ENCODE results near the gene RNF214.

Gene RNF214

GRCh38 chr11:117315285-117316196, 83.1 kb downstream of the RNF214 start:
- Histone ChIP-seq H4K20me1 (ENCODE audit: insufficient read depth, low read length) (no peaks in the 10 kb centered on the region), H3K27me3 (ENCODE audit: low read depth, low read length) (peaks cover 16% of the 10 kb centered on the region), H3K36me3 (replicated peaks; ENCODE audit: low read depth, low read length) (no peaks in the 10 kb centered on the region), H3K9me3 (ENCODE audit: insufficient read depth, low read length) (no peaks in the 10 kb centered on the region), H3K4me3 (ENCODE audit: low read length) (peak overlapping the region; percentile 74), H3K9ac (ENCODE audit: low read length) (peak overlapping the region; percentile 48; the same call in 1 of the 2 replicates), H2AFZ (ENCODE audit: low read depth, low read length) (no peak overlapping the region), H3K79me2 (ENCODE audit: low read length) (no peaks in the 10 kb centered on the region), H3K4me2 (ENCODE audit: low read length) (peak overlapping the region; percentile 67), H3K4me1 (ENCODE audit: low read length) (0 out of 2 replicates have a peak, but pooled peaks cover 7% of the 10 kb centered on the region), H3K27ac (ENCODE audit: low read length) (no peak overlapping the region)
- TF ChIP-seq EZH2phosphoT487 (IDR thresholded peaks at IDR 0.05; ENCODE audit: low read depth) (no peak), CTCF (IDR thresholded peaks at IDR 0.05; ENCODE audit: low read depth, low read length) (no peak)

- Histone ChIP-seq H3K9me3 (ENCODE audit: insufficient read depth, low read length) (no peaks in the 10 kb centered on the region), H3K9ac (ENCODE audit: low read length) (peak within 1 kb of the TSS; percentile 48; the same call in 1 of the 2 replicates), H2AFZ (ENCODE audit: low read depth, low read length) (0 out of 2 replicates have a peak within 1 kb of the TSS, but pooled peaks have one; percentile 30), H3K79me2 (ENCODE audit: low read length) (no peaks in the 10 kb centered on the region), H3K36me3 (replicated peaks; ENCODE audit: low read depth, low read length) (no peaks in the 10 kb centered on the region), H4K20me1 (ENCODE audit: insufficient read depth, low read length) (no peaks in the 10 kb centered on the region), H3K4me1 (ENCODE audit: low read length) (0 out of 2 replicates have a peak, but pooled peaks cover 7% of the 10 kb centered on the region), H3K27me3 (ENCODE audit: low read depth, low read length) (peaks cover 16% of the 10 kb centered on the region), H3K4me3 (ENCODE audit: low read length) (peak within 1 kb of the TSS; percentile 74), H3K27ac (ENCODE audit: low read length) (no peak within 1 kb of the TSS), H3K4me2 (ENCODE audit: low read length) (peak within 1 kb of the TSS; percentile 67)
- no peak for TF ChIP-seq CTCF (IDR thresholded peaks at IDR 0.05; ENCODE audit: low read depth, low read length)
- TF ChIP-seq EZH2phosphoT487 (IDR thresholded peaks at IDR 0.05; ENCODE audit: low read depth), result no peak
These were observed 83.9 kb downstream of the RNF214 start, which contains the start of gene BACE1 for GRCh38 chr11:117316197-117316961. Gene BACE1 (minus strand): TSS chr11:117316256. CDS start chr11:117315795, 461 bp downstream.

GRCh38 chr11:117318738-117319137, 86.3 kb downstream of the RNF214 start:
- Histone ChIP-seq H3K9me3 (ENCODE audit: insufficient read depth, low read length) (no peaks in the 10 kb centered on the region), H3K27ac (ENCODE audit: low read length) (no peak overlapping the region), H3K9ac (ENCODE audit: low read length) (no peak overlapping the region), H3K4me3 (ENCODE audit: low read length) (no peak overlapping the region), H3K79me2 (ENCODE audit: low read length) (no peaks in the 10 kb centered on the region), H2AFZ (ENCODE audit: low read depth, low read length) (no peak overlapping the region), H3K4me1 (ENCODE audit: low read length) (0 out of 2 replicates have a peak, but pooled peaks cover 4% of the 10 kb centered on the region), H3K4me2 (ENCODE audit: low read length) (no peak overlapping the region), H4K20me1 (ENCODE audit: insufficient read depth, low read length) (no peaks in the 10 kb centered on the region), H3K27me3 (ENCODE audit: low read depth, low read length) (peaks cover 20% of the 10 kb centered on the region), H3K36me3 (replicated peaks; ENCODE audit: low read depth, low read length) (no peaks in the 10 kb centered on the region)
- TF ChIP-seq CTCF (IDR thresholded peaks at IDR 0.05; ENCODE audit: low read depth, low read length) (no peak), EZH2phosphoT487 (IDR thresholded peaks at IDR 0.05; ENCODE audit: low read depth) (no peak)
